Kidney (tissue), 14 donors: Measurements from ENCODE around the gene FDX2. TPM values are rescaled to one million over a fixed set of nuclear protein-coding genes. Genes with fewer than 3 reads are reported as not detected.

ENCODE experiments used
- DNase-seq, 5 donors: peaks; one replicate each; pipeline ENCODE4 v3.0.0-alpha.2; 2013 to 2020
- FAIRE-seq: peaks from 2 replicates; lab custom pipeline; 2012; peaks lifted over from hg19 to GRCh38; lab: Jason Lieb, UNC
- H3K27ac ChIP-seq, 2 donors: one replicate each; pipeline ENCODE4 v1.7.0; 2013; ENCODE audit warnings: low read depth in 2 of 2, low read length in 2 of 2, inconsistent platforms in 1 of 2
- H3K27me3 ChIP-seq: one replicate; pipeline ENCODE4 v1.7.1; 2013; ENCODE audit warnings: low read length, inconsistent platforms; ENCODE audit not compliant: control insufficient read depth, insufficient read depth
- H3K36me3 ChIP-seq, 3 donors: one replicate each; pipeline versions ENCODE4 v1.7.0 to v1.7.1; 2013; ENCODE audit warnings: low read length in 3 of 3, control low read depth in 1 of 3, inconsistent platforms in 1 of 3; ENCODE audit not compliant: insufficient read depth in 3 of 3, control insufficient read depth in 2 of 3
- H3K4me1 ChIP-seq, 3 donors: one replicate each; pipeline versions ENCODE4 v1.7.0 to v1.7.1; 2013; ENCODE audit warnings: low read length in 3 of 3, inconsistent platforms in 1 of 3, low read depth in 1 of 3; ENCODE audit not compliant: control insufficient read depth in 2 of 3, insufficient read depth in 2 of 3
- H3K4me3 ChIP-seq, 3 donors: one replicate each; pipeline versions ENCODE4 v1.7.0 to v1.8.1; 2013; ENCODE audit warnings: low read length in 3 of 3, control low read depth in 1 of 3, inconsistent platforms in 1 of 3
- H3K9ac ChIP-seq, 3 donors: one replicate each; pipeline versions ENCODE4 v1.7.0 to v1.7.1; 2013; ENCODE audit warnings: low read length in 3 of 3, control low read depth in 1 of 3, inconsistent platforms in 1 of 3
- H3K9me3 ChIP-seq, 3 donors: one replicate each; pipeline versions ENCODE4 v1.7.0 to v1.7.1; 2013; ENCODE audit warnings: low read length in 3 of 3, control low read depth in 1 of 3, inconsistent platforms in 1 of 3; ENCODE audit not compliant: control insufficient read depth in 2 of 3, insufficient read depth in 1 of 3
- intact Hi-C: fragments of 100-400 bp; cut with DNase I; formaldehyde crosslinking; loops from one replicate; pipeline ENCODE4 v1.11.1; 2022
- polyA plus RNA-seq: library from polyadenylated mRNA; stranded (reverse); fragments of 350-450 nt; fragmentation: Illumina TruSeq; extraction: RNeasy Lipid Tissue Mini Kit (QIAGEN cat#74804); gene quantifications from one replicate; pipeline ENCODE4 v1.2.3, GENCODE V29; 2014; ENCODE audit warnings: low read depth, low replicate concordance; ENCODE audit not compliant: insufficient read depth
- total RNA-seq: library from RNA; stranded (reverse); fragmentation: NEBNext Ultra II Directional; extraction: Animal tissue kit (Norgen Biotek cat#: 25700); gene quantifications from one replicate; pipeline ENCODE4 v1.2.1, GENCODE V29; 2021
- TF ChIP-seq, protein P1 (sequence below): IDR thresholded peaks from 3 replicates; pipeline ENCODE4 v1.5.1; 2012; ENCODE audit warnings: mild to moderate bottlenecking, moderate library complexity, borderline replicate concordance; ENCODE audit not compliant: insufficient read depth; ENCODE audit errors: extremely low read depth
- donor health status: control.
- donor health status: control.
- donor health status: control.
- donor health status: control.
- donor health status: control.
- donor health status: DM: yes; HTN: yes; CAD: no.
- donor health status: Normal renal cell carcinoma (clear cell type).

The FDX2 gene
- total and polyA plus RNA-seq, 2 donors from 2014 or later: 20.1 to 88.4 TPM

DNA sequence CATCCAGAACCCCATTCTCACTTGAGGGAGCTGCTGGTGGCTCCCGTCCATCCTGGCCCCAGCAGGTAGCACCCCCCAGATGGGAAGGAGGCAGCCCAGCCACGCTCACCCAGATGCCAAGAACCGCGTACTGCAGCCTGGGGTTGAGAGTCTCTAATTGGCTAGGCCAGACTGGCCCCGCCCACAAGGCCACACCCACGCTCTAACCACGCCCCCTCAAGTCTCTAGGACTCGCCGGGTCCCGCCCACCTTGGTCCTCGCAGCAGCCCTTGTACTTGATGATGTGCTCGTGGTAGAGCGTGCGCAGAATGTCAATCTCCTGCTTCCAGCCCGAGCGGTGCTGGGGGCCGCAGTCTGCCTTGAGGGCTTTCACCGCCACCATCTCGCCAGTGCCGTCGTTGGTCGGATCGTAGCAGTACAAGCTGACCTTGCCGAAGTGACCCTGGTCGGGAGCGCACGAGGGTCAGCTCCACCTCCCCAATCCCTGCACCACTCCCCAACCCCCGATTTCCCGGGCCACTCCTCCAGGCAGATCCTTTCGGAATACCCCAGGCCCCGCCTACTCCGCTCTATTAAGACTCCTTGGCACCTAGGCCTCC lies 38.1 kb upstream of the FDX2 start:
- DNase-seq: peak; percentile 85 to 96 (median 90)
- Histone ChIP-seq H3K9ac (peak overlapping the region in 1 of 3 donors; percentile 2), H3K9me3 (no peaks in the 10 kb centered on the region), H3K36me3 (no peaks in the 10 kb centered on the region), H3K27me3 (no peaks in the 10 kb centered on the region), H3K4me3 (peak overlapping the region in 2 of 3 donors; percentile 12 to 57), H3K27ac (peak overlapping the region; percentile 93 to 95), H3K4me1 (peaks cover 0 to 4% (median 0%) of the 10 kb centered on the region in 3 donors)
- intact Hi-C loops: no loop called here
- FAIRE-seq: no peak
- TF ChIP-seq, protein P1, sequence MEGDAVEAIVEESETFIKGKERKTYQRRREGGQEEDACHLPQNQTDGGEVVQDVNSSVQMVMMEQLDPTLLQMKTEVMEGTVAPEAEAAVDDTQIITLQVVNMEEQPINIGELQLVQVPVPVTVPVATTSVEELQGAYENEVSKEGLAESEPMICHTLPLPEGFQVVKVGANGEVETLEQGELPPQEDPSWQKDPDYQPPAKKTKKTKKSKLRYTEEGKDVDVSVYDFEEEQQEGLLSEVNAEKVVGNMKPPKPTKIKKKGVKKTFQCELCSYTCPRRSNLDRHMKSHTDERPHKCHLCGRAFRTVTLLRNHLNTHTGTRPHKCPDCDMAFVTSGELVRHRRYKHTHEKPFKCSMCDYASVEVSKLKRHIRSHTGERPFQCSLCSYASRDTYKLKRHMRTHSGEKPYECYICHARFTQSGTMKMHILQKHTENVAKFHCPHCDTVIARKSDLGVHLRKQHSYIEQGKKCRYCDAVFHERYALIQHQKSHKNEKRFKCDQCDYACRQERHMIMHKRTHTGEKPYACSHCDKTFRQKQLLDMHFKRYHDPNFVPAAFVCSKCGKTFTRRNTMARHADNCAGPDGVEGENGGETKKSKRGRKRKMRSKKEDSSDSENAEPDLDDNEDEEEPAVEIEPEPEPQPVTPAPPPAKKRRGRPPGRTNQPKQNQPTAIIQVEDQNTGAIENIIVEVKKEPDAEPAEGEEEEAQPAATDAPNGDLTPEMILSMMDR: no peak

DNA sequence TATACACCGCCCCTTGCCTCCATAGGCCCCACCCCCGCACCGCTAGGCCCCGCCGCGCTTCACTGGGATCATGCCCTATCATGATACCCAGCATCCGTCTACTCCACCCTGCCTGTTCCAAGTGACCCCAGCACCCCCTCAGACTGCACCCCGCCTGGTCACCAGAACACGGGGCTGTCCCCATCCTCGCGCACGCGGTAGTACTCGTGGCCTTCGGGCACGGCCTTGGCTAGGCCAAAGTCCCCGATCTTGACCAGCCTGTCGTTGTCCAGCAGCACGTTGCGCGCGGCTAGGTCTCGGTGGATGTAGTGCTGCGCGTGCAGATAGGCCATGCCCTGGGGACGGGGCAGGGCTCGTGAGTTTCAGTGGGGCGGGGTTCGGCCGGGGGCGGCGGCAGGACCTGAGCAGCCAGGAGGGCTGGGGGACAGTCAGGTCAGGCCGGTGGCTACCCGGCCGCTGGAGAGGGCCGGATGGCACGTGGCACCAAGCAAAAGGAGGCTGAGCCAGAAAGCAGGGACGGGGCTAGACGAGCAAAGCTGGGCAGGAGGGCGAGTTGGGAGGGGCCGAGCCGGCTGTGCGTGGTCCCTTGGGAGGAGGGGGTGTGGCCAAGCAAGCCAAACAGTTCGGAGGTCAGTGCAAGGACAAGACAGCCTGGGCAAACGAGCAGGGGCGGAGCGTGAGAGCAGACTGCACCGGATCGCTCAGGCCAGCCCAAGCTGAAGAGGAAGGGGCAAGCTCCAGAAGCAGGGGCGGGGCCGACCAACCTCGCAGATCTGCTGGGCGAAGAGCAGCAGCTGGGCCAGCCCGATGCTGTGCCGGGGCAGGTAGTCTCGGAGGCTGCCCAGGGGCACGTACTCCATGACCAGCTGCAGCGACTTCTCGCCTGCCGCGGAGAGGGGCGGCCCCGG lies 37.2 kb upstream of the FDX2 start:
- TF ChIP-seq, protein P1: no peak
- FAIRE-seq: no peak
- peak overlapping the region in 1 of 3 donors; percentile 69 for H3K9ac ChIP-seq
- no peaks in the 10 kb centered on the region for H3K27me3 ChIP-seq
- intact Hi-C loops: no loop called here
- H3K4me1 ChIP-seq: peaks cover 0 to 4% (median 0%) of the 10 kb centered on the region in 3 donors
- peak; percentile 89 to 96 (median 94) for DNase-seq
- H3K4me3 ChIP-seq: peak overlapping the region in 1 of 3 donors; percentile 57
- H3K27ac ChIP-seq: peak overlapping the region; percentile 93 to 95
- no peaks in the 10 kb centered on the region for H3K36me3 ChIP-seq
- no peaks in the 10 kb centered on the region for H3K9me3 ChIP-seq

DNA sequence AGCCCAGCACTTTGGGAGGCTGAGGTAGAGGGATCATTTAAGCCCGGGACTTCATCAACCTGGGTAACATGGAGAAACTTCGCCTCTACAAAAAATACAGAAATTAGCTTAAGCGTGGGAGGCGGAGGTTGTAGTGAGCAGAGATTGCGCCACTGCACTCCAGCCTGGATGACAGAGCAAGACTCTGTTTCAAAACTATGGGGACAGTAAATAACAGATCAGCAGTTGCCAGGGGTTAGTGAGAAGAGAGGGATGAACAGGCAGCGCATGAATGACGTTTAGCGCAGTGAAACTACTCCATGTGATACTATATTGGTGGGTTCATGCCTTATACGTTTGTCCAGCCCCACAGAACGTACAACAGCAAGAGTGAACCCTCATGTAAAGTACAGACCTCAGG lies 30.7 kb upstream of the FDX2 start:
- Histone ChIP-seq H3K27ac (no peak overlapping the region), H3K4me3 (no peak overlapping the region), H3K36me3 (no peaks in the 10 kb centered on the region), H3K4me1 (no peaks in the 10 kb centered on the region), H3K27me3 (no peaks in the 10 kb centered on the region), H3K9ac (no peak overlapping the region), H3K9me3 (no peaks in the 10 kb centered on the region)
- intact Hi-C loops: no loop called here
- no peak for FAIRE-seq
- TF ChIP-seq, protein P1: no peak
- DNase-seq: no peak
